ENCODE measurements around the gene KCNE2.

DNA sequence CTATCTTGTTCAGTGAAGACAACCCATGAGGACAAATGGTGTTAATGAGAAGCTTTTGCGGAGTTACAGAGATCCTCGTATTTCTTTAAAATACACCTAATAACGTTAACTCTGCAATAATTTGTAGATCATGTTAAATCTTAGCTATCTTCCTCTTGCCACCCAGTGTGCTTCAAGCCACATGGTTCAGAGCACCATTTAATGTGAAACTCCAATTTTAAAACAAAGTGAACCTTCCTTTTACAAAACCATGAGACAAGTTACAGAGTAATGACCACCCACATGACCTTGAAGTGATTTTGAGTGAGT lies 1.7 kb upstream of the KCNE2 start:
- TF ChIP-seq, protein P1, sequence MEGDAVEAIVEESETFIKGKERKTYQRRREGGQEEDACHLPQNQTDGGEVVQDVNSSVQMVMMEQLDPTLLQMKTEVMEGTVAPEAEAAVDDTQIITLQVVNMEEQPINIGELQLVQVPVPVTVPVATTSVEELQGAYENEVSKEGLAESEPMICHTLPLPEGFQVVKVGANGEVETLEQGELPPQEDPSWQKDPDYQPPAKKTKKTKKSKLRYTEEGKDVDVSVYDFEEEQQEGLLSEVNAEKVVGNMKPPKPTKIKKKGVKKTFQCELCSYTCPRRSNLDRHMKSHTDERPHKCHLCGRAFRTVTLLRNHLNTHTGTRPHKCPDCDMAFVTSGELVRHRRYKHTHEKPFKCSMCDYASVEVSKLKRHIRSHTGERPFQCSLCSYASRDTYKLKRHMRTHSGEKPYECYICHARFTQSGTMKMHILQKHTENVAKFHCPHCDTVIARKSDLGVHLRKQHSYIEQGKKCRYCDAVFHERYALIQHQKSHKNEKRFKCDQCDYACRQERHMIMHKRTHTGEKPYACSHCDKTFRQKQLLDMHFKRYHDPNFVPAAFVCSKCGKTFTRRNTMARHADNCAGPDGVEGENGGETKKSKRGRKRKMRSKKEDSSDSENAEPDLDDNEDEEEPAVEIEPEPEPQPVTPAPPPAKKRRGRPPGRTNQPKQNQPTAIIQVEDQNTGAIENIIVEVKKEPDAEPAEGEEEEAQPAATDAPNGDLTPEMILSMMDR (IDR thresholded peaks at IDR 0.05), result no peak
- TF ChIP-seq POLR2A (IDR thresholded peaks at IDR 0.05), result no peak
